Endometrial microvascular endothelial cells (primary cell): ENCODE data around the gene BMP6. TPM values are rescaled to one million over a fixed set of nuclear protein-coding genes. Genes with fewer than 3 reads are reported as not detected.

Experiments used
- in situ Hi-C: cut with HindIII; loops from 2 replicates; pipeline ENCODE4 v1.10.0; 2017; ENCODE audit warnings: low sequenced_read_pairs, low pct_unique_long_range_greater_than_20kb; ENCODE audit errors: inconsistent ontology term
- total RNA-seq: library from RNA; depleted of rRNA; stranded (reverse); fragments of >200 nt; gene quantifications from one replicate; pipeline ENCODE4 v1.2.3, GENCODE V29; 2015; ENCODE audit errors: inconsistent ontology term

Gene BMP6
- total RNA-seq, 1 donor from 2014 or later, result 66.6 TPM

DNA sequence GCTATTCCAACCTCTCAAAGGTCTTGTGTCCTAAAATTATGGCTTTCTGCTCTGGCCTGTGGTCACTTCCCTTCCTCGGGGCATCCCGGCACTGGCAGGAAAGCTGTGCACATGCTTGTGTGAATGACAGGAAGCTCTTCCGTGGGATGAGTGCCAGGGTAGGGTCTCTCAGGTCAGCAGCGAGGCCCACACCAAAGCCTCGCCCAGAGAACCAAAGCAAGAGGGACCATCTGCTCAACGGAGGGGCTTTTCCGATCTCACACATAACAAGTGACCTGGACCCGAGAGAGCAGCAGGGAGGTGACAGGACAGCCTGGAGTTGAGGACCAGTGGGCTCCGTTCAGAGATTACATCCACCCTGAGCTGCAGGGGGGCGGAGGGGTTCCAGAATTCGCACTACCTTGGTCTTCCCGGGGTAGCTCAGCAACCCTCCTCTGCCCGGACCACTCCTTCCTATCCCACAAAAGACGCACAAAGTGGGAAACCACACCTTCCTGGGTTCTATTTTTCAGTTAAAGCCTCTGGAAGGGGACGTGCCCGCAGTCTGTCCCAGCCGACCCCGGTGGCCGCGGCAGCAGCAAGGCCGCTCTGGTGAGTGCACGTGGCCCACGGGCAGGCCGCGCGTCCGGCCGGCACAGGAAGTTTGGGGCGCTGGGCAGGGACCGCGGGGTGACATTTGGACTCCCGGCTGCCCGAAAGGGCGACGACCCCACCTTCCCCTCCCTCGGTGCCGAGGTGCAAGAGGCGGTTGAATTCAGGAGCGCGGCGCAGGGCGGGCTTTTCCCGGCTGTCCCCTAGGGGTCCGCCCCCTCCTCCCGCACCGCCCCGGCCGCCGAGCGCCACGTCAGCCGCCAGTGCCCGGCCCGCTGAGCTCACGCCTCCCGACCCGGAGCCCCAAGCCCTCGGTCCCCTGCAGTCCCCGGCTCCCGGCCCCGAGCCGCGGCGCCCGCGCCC is 183.7 kb downstream of the BMP6 start:
- in situ Hi-C loops, result no loop called here

DNA sequence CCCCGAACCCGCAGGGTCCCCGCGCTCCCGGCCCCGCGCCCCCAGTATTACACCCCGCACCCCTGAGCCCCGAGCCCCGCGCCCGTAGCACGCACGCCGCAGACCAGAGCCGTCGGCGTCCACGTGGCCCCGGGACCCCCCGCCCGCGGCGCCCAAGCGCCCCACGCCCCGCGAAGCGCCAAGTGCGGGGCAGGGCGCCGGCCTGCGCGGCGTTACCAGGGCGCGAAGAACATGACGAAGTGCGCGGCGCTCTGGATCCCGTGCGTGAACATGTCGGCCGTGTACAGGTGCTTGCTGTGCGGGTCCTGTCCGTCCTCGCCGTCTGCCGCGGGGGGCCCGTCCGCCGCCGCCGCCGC is 184.4 kb downstream of the BMP6 start:
- in situ Hi-C loops, result no loop called here

DNA sequence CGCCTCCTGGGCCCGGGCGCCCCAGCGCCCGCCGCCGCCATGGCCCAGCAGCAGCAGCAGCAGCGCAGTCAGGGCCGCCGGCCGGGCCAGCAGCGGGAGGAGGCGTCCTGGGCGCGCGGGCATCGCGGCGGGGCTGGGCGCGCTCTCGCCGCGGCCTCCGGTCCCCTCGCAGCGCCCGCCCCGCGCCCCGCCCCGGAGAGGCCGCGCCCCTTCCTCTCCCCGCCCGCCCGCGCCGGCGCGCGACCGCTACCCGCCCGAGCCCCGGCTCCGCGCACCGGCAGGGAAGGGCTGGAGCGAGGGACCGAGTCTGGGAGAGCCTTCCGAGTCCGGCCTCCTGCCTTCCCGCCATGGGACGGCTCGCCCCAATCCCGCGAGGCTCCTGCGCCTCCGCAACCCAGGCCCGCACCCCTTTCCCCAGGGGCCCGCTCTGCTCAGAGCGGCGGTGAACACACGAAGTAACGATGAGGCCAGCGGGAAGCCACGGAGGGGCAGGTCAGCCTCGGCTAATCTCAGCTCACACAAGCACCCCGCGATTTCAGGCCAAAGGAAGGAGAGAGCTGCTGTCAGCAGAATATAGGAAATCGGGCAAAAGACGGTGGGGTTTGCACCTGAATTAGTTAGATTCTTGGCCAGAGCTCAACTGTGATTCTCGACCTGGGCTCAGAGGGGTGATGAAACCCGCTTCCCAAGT is 184.9 kb downstream of the BMP6 start, which contains the start of gene TXNDC5:
TSS of gene TXNDC5 (minus strand) at position 135 of the 691 bp plus-strand sequence. CDS start at position 123, 12 bp downstream.
- in situ Hi-C loops, result no loop called here

DNA sequence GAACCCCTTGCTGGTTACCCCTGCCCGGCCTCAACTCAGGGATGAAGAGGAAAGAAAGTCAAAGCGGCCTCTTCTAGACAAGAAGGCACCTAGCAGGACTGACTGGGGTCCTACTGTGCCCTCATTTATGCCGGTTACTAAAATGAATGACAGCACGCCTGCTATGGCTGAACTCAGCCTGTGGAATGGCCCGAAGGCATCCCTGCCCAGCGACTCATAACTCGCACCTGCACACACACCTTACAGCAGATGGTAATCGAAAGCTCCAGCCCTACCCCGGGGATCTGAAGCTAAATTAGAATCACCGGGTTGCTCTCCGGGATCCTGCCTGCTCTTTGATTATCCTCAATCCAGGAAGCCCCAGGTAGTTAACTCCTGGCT is 185.4 kb downstream of the BMP6 start:
- in situ Hi-C loops, result no loop called here

DNA sequence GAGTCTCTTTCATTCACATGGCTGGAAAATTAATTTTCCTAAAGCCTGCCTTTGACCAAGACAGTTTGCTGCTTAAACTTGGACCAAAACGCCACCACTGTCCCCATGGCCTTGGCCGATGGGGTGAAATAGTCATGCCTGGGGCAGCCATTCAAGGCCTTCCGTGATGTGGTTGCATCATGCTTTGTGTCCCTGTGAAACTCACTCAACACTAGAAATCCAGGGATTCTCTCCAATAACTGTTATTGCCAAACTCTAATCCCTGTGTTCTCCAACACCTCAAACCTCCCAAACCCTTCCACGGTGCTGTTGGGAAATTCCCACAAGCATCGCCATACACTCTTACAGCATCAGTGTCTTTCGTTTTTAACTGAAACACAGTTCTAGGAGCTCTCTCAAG is 186.1 kb downstream of the BMP6 start:
- in situ Hi-C loops, result no loop called here

DNA sequence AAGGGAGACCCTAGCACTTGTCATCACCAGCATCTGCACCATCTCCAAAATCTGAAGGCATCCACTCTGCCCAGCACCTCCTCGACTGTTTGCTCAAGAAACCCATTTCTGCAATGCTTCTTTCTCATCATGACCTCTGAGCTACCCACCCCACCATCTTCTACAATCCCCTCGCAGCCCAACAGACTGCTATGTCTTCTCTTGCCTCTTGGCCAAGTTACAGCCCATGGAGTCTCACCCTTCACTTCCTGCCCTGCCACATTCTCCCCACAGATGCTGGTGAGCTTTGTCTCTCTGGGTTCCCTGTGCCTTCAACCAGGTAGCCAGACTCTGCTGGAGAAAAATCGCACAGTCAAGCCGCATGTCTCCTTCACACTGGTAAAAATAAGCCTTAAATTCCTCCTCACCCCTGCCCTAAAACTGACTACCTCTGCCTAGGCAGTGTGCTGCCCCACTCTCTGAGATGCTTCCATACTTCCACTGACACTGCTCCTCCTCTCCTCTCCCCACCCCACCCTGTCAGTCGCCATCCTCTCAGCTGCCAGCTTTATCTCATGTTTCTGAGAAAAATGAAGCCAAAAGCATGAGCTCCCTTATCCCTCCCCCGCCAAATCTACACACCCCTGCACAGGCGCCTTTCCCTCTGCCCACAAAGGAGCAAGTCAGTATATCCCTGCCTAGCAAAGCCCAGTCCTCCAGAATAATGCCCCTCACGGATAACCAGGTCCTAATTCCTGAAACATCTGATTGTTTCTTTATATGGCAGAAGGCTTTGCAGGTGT is 187.0 kb downstream of the BMP6 start:
- in situ Hi-C loops, result no loop called here

DNA sequence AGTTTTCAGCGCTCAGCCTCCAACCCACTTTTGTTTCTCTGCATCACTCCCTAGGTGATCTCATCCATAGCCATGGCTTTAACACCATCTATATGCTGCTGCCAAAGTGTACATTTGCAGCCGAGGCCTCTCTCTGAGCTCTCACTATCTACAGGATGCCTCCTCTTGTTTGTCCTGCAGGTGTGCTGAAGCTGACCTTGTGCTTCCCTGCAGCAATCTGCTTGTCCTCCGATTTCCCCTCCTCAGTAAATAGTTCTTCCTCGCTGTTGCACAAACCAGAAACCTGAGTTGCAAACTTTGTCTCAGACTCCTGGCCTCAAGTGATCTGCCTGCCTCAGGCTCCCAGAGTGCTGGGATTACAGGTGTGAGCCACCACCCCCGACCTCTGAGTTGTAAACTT is 188.4 kb downstream of the BMP6 start:
- in situ Hi-C loops, result no loop called here

DNA sequence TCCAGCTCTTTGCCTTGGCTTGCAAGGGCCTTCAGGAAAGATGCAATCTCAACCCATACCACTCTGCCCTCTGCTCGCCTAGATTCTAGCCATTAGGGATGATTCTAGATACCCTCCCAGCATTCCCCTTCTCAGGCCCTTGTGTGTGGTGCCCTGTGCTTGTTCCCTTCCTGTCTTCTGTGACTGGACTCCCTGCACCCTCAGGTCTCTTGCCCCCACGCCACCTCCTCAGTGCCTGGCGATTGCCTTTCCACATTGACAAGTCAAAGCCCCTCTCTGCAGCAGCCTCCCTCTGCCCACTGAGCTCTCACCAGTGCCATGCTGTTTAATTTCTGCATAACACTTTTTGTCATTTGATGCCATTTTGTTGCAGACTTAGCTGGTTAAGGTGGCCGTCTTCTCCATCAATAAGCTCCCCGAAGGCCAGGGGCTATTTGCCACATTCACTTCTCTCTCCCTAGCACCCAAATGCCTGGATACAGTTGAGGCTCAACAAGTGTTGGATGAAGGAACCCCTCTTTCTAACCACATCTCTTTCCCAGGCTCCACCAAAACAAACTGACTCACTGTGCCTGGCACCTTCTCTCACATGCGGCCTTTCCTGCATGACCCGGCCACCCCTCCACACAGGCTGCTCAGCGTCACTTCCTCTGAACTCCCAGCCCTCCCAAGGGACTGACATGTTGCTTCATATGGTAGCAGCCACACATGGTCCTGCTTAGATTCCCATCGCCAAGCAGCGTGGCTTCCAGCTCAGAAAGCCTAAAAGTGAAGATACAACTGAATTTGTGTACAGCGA is 189.3 kb downstream of the BMP6 start:
- in situ Hi-C loops, result no loop called here

DNA sequence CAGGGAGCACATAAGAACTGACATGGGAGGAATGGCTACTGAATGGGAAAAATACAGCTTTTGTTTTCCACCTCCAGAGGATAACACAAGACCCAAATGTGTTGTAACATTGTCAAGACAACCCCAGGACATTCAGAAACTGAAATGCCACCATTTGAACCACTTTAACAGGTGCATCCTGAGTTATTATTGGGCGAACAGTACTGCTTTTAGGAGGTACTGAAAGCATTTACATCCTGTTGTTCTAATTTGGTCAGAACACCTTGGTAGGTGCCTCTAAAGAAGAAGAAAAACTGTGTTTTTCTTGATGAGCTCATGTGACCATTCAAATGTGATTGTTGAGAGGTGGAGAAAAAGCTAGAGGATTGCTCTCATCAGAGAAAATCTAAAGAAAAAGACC is 191.1 kb downstream of the BMP6 start:
- in situ Hi-C loops, result no loop called here

DNA sequence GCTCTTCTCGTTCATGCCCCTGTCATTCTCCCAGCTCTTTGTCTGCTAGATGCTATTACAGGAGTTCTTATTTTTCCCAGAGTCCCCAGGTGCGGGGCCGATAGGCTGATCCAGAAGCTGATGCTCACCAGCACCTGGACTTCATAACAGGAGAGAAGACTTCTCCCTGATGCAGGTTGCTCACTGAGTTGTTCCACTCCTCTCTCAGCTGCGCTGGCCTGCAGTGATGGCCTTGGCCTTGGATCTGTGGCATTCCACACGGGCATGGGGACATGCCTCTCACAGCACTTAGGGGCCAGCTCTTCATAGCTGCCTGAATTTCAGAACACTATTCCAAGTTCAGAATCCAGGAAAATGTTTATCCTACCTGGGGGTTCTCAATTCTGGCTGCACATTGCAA is 191.8 kb downstream of the BMP6 start:
- in situ Hi-C loops, result no loop called here

DNA sequence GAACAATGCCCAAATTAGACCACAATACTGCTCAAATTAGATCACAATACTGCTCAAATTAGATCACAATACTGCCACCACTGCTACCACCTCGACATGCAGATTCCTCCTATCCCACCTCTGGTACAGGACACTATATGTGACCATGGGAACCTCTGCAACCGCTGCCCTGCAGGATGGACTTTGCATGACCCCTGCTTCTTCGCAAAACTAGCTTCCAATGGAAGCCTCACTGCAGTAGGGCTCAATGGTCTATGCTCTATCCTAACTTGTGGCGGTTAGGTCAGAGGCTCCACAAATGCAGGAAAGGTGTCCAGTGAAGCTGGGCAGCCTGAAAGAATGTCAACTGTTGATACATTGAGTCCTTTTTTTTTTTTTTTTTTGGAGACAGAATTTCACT is 192.5 kb downstream of the BMP6 start:
- in situ Hi-C loops, result no loop called here

DNA sequence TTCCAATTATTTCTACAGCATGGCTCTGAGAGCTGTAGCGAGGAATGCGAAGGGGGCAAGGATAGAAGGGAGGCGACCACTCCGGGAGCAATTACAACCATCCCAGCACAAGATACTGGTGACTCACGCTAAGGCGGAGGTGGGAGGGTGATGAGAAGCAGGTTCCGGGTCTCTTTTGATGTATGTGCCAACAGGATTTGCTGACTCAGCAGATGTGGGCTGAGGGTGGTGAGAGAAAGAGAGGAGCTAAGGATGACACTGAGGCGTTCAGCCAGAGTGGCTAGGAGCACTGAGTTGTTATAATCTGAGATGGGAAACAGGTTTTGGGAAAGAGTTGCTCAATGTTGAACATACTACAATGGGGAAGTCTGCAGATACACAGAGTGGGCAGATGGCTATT is 194.0 kb downstream of the BMP6 start:
- in situ Hi-C loops, result no loop called here

DNA sequence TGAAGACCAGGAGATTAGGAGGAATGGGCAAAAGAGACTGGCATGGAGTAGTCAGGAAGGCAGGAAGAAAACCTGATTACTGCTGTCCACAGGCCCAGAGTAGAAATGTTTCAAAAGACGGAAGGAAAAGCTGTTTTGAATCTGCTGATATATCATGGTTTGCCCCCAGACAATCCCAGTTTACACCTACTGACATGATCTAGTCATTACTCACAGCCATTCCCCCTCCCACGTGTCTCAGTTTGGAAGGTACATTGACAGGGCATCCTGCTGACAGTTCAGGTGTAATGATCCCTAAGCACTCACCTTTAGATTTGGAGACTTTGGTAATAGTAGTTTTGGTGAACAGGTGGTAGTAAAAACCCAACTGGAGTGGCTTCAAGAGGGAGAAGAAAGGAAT is 194.5 kb downstream of the BMP6 start:
- in situ Hi-C loops, result no loop called here

DNA sequence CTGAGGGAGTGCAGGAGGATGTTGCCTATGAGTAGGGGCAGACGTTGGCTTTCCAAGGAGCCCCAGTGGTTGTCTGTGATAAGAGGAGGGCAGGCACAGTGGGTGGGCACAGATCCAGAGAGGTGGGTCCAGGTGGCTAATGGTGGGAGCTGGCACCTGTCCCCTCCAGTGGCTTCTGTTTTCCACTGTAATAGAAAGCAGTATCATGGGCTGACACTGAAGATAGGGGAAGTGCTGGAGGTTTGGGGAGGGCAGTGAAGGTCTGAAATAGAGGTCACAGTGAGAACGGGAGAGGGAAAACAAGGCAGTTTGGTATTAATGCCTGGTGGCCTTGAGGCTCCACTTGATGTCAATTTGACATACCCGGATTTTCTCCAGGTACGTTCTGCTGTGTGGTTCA is 195.1 kb downstream of the BMP6 start:
- in situ Hi-C loops, result no loop called here

DNA sequence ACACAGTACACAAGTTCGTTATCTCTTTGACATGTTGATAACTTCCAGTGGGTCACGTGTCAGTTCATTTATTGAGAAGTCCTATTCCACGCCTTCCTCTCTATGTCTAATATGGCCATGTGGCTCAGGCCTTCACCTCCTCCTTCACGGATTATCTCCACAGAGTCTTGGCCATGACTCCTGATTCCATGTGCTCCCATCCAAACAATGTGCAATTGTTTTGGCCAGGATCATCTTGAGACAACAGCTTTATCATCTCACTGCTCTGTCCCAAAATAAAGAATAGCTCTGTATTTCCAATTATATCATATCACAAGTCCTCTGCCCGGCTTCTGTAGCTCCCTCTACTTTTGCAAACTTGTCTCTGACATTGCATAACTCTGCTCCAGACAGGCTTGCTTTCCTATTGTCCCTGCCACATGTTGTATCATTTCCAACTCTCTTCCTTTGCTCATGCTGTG is 195.8 kb downstream of the BMP6 start:
- in situ Hi-C loops, result no loop called here

DNA sequence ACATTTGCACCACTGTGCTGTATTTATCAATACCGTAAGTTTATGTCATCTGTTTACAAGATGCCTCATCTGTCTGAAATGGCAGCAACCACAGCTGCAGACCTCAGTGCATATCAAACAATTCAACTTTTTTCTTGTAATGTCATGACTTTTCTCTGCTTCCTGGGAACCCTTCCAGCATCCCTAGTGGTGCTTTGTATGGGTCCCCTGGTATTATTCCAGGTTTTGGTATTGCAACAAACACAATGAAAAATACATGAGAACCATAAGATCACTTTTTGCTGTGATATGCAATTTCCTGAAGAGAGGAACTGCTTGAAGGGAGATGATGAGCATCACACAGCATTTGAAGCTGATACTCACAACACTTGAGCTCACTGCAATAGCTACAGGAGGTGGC is 196.7 kb downstream of the BMP6 start:
- in situ Hi-C loops, result no loop called here

DNA sequence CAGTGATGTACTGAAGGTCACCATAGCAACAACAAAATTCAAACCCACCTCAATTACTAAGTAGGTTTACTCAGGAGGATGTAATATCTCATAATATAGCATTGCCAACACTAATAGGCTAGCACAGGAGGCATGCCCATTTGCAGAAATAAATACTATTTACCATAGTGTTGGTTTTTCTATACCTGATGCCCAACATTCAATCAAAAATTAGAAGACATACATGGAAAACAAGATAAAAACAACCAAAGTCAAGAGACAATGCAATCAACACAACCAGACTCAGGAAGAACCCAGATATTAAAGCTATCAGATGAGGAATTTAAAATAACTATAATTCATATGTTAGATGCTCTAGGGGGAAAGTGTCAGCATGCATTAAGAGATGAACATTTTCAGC is 199.0 kb downstream of the BMP6 start:
- in situ Hi-C loops, result no loop called here
